Measurements from ENCODE around the gene MDFI. TPM values are rescaled to one million over a fixed set of nuclear protein-coding genes. Genes with fewer than 3 reads are reported as not detected.

The MDFI gene
- total RNA-seq, 1 experiment from 2014 or later, result 19.4 TPM

GRCh38 chr6:41694815-41695526 lies 56.7 kb downstream of the MDFI start:
- Histone ChIP-seq H3K4me1 (replicated peaks; ENCODE audit: insufficient read depth) (peaks cover 28% of the 10 kb centered on the region), H4K20me1 (ENCODE audit: insufficient read depth) (no peaks in the 10 kb centered on the region), H3K27ac (no peak overlapping the region), H3K4me2 (no peak overlapping the region), H3K9me2 (ENCODE audit: insufficient read depth) (no peaks in the 10 kb centered on the region), H3K27me3 (ENCODE audit: insufficient read depth, low read depth) (no peaks in the 10 kb centered on the region), H3K36me3 (ENCODE audit: low read depth) (no peaks in the 10 kb centered on the region), H3K4me3 (no peak overlapping the region), H3F3A (ENCODE audit: insufficient read depth, low read depth) (peaks cover 9% of the 10 kb centered on the region), H2AFZ (no peak overlapping the region), H3K9me3 (ENCODE audit: insufficient read depth, low read depth) (no peaks in the 10 kb centered on the region), H3K79me2 (ENCODE audit: low read depth) (no peaks in the 10 kb centered on the region)
- no peak for DNase-seq
- TF ChIP-seq EZH2 (IDR thresholded peaks at IDR 0.05; ENCODE audit: low read depth), result no peak
- TF ChIP-seq CTCF (conservative IDR thresholded peaks at IDR 0.05), result no peak
- intact Hi-C loops (cut with micrococcal nuclease; ENCODE audit: unreplicated experiment), result no loop called here
- CTCF ChIA-PET, result interaction anchor here (1.1 kb wide), 1 partner anchor 19 kb away, joined by 6 read pairs; no protein-coding TSS in a partner anchor
- POLR2A ChIA-PET (ENCODE audit: unreplicated experiment), result interaction anchor here (0.6 kb wide), 1 partner anchor 1265 kb away, joined by 3 read pairs; no protein-coding TSS in a partner anchor
- BruUV-seq (replicated peaks), result no TSS peak

GRCh38 chr6:41695825-41696224 lies 57.6 kb downstream of the MDFI start:
- intact Hi-C loops (cut with micrococcal nuclease; ENCODE audit: unreplicated experiment), result no loop called here
- Histone ChIP-seq H3K36me3 (ENCODE audit: low read depth) (no peaks in the 10 kb centered on the region), H3K27ac (no peak overlapping the region), H3K4me3 (no peak overlapping the region), H3F3A (ENCODE audit: insufficient read depth, low read depth) (peaks cover 9% of the 10 kb centered on the region), H2AFZ (no peak overlapping the region), H3K4me1 (replicated peaks; ENCODE audit: insufficient read depth) (peaks cover 28% of the 10 kb centered on the region), H3K79me2 (ENCODE audit: low read depth) (no peaks in the 10 kb centered on the region), H3K27me3 (ENCODE audit: insufficient read depth, low read depth) (no peaks in the 10 kb centered on the region), H3K9me2 (ENCODE audit: insufficient read depth) (no peaks in the 10 kb centered on the region), H3K4me2 (no peak overlapping the region), H3K9me3 (ENCODE audit: insufficient read depth, low read depth) (no peaks in the 10 kb centered on the region), H4K20me1 (ENCODE audit: insufficient read depth) (no peaks in the 10 kb centered on the region)
- CTCF ChIA-PET, result interaction anchor here (1.1 kb wide), 1 partner anchor 18 kb away, joined by 6 read pairs; no protein-coding TSS in a partner anchor
- TF ChIP-seq EZH2 (IDR thresholded peaks at IDR 0.05; ENCODE audit: low read depth) (no peak), CTCF (conservative IDR thresholded peaks at IDR 0.05) (no peak)
- no peak for DNase-seq
- no TSS peak for BruUV-seq (replicated peaks)
- POLR2A ChIA-PET (ENCODE audit: unreplicated experiment), result no interaction called here

GRCh38 chr6:41696788-41697187 lies 58.5 kb downstream of the MDFI start:
- Histone ChIP-seq H3K36me3 (ENCODE audit: low read depth) (no peaks in the 10 kb centered on the region), H4K20me1 (ENCODE audit: insufficient read depth) (no peaks in the 10 kb centered on the region), H3K4me1 (replicated peaks; ENCODE audit: insufficient read depth) (peaks cover 28% of the 10 kb centered on the region), H3K9me3 (ENCODE audit: insufficient read depth, low read depth) (no peaks in the 10 kb centered on the region), H3K4me3 (no peak overlapping the region), H3F3A (ENCODE audit: insufficient read depth, low read depth) (peaks cover 9% of the 10 kb centered on the region), H3K79me2 (ENCODE audit: low read depth) (no peaks in the 10 kb centered on the region), H3K4me2 (no peak overlapping the region), H3K27me3 (ENCODE audit: insufficient read depth, low read depth) (no peaks in the 10 kb centered on the region), H3K9me2 (ENCODE audit: insufficient read depth) (no peaks in the 10 kb centered on the region), H2AFZ (no peak overlapping the region), H3K27ac (no peak overlapping the region)
- ChIA-PET POLR2A (ENCODE audit: unreplicated experiment) (no interaction called here), CTCF (no interaction called here)
- DNase-seq, result no peak
- no TSS peak for BruUV-seq (replicated peaks)
- intact Hi-C loops (cut with micrococcal nuclease; ENCODE audit: unreplicated experiment), result no loop called here
- TF ChIP-seq EZH2 (IDR thresholded peaks at IDR 0.05; ENCODE audit: low read depth) (no peak), CTCF (conservative IDR thresholded peaks at IDR 0.05) (no peak)

Measured in PC-9 (cell line).